ENCODE data around the gene LRSAM1. TPM values are rescaled to one million over a fixed set of nuclear protein-coding genes. Genes with fewer than 3 reads are reported as not detected.

LRSAM1 gene
- total and polyA plus RNA-seq, 11 donors = 21.9 to 42.2 (median 31.6) TPM

- peak in 3 of 4 donors; percentile 24 to 57 (median 48) for ATAC-seq
- WGBS, 4 donors = 91 to 92% (median 91%) methylated on average over 8 of the region's 8 CpGs
These were observed 74.3 kb downstream of the LRSAM1 start for GRCh38 chr9:127525401-127526188.

GRCh38 chr9:127526655-127527559, 75.6 kb downstream of the LRSAM1 start:
- no peak for TF ChIP-seq CTCF (IDR thresholded peaks at IDR 0.05)
- TF ChIP-seq POLR2A (IDR thresholded peaks at IDR 0.05) = no peak
- peak in 1 of 5 donors; percentile 41 for DNase-seq
- no peak for ATAC-seq
- peaks cover 8 to 80% (median 50%) of the 10 kb centered on the region in 12 donors for H3K4me1 ChIP-seq
- intact Hi-C loops (cut with DNase I) = loop anchor here in 3 of 10 donors (5.0 kb wide), 1 partner anchor 40 kb away; a partner anchor contains a TSS
- no peaks in the 10 kb centered on the region for H3K27me3 ChIP-seq
- peak overlapping the region in 11 of 12 donors; percentile 20 to 93 (median 83) for H3K27ac ChIP-seq
- WGBS, 4 donors = 78 to 83% (median 82%) methylated on average over 27 to 30 of the region's 30 CpGs
- H3K4me3 ChIP-seq = no peak overlapping the region
- H3K36me3 ChIP-seq = peaks cover 0 to 68% (median 30%) of the 10 kb centered on the region in 9 donors
- peaks cover 0 to 16% (median 7%) of the 10 kb centered on the region in 12 donors for H3K9me3 ChIP-seq

More at GRCh38 chr9:127525401-127526188, 74.3 kb downstream of the LRSAM1 start:
- intact Hi-C loops (cut with DNase I) = loop anchor here in 3 of 10 donors (5.0 kb wide), 1 partner anchor 42 kb away; a partner anchor contains a TSS
- H3K4me1 ChIP-seq = peaks cover 19 to 91% (median 63%) of the 10 kb centered on the region in 12 donors
- DNase-seq = peak in 2 of 5 donors; percentile 17 to 23
- H3K27ac ChIP-seq = peak overlapping the region in 11 of 12 donors; percentile 26 to 89 (median 56)
- H3K4me3 ChIP-seq = no peak overlapping the region
- peaks cover 0 to 55% (median 30%) of the 10 kb centered on the region in 9 donors for H3K36me3 ChIP-seq
- H3K9me3 ChIP-seq = peaks cover 0 to 16% (median 7%) of the 10 kb centered on the region in 12 donors
- H3K27me3 ChIP-seq = no peaks in the 10 kb centered on the region
- TF ChIP-seq CTCF (IDR thresholded peaks at IDR 0.05) = peak; percentile 30 to 68 (median 44)
- no peak for TF ChIP-seq POLR2A (IDR thresholded peaks at IDR 0.05)

DNA sequence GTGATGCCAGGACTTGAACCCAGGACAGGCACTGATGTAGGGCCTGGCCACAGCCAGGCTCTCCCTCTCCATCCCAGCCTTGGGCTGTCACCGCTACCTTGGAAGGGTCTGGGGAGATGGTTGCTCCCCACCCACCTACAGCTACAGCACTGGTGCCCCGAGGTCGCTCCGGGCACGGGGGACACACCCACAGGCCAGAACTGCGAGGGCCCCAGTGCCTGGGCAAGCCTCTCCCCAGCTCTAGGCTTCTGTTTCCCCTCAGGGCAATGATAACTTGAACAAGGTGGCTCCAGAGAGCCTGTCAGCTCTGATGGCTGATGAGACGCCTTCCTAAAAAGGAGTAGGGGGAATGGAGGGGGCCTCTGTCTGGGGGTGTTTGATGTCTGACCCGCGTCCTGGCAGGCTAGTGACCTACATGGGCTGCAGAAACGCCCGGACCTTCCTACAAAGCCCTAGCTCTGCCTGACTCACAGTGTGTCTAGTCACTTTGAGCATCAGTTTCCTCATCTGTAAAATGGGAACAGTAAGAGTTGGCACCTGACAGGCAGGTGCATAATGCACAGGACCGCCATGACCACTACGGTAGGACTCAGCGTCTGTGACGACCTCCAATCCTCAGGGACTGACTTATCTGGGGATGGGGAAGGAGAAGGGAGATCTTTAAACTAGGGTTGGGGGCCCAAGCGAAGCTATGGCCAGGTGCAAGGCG, 76.4 kb downstream of the LRSAM1 start:
- WGBS, 4 donors = 79 to 86% (median 83%) methylated on average over 16 to 17 of the region's 17 CpGs
- Histone ChIP-seq H3K27me3 (no peaks in the 10 kb centered on the region), H3K27ac (peak overlapping the region in 11 of 12 donors; percentile 43 to 93 (median 83)), H3K9me3 (peaks cover 0 to 16% (median 7%) of the 10 kb centered on the region in 12 donors), H3K36me3 (peaks cover 0 to 65% (median 30%) of the 10 kb centered on the region in 9 donors), H3K4me3 (no peak overlapping the region), H3K4me1 (peaks cover 3 to 72% (median 42%) of the 10 kb centered on the region in 12 donors)
- DNase-seq (peak in 1 of 5 donors; percentile 26), ATAC-seq (no peak)
- no peak for TF ChIP-seq POLR2A (IDR thresholded peaks at IDR 0.05)
- intact Hi-C loops (cut with DNase I) = loop anchor here in 4 of 10 donors (2.0 to 5.0 kb wide), 2 partner anchors 40 to 41 kb away; a partner anchor contains a TSS
